Endothelial cell of umbilical vein (primary cell): ENCODE results near the gene SH3RF3. TPM values are rescaled to one million over a fixed set of nuclear protein-coding genes. Genes with fewer than 3 reads are reported as not detected.

ENCODE experiments used
- BruUV-seq: library from RNA; stranded (reverse); fragments of 400-500 nt; replicated peaks from 2 replicates; lab custom pipeline; 2021; lab: Mats Ljungman, UMichigan
- CTCF ChIA-PET: fragments of 300-600, 350-600 bp; sonication (Branson Sonifier 250); formaldehyde crosslinking; loops from one replicate; lab custom pipeline; 2021; ENCODE audit warnings: antibody characterized with exemption, inconsistent platforms; lab: Charles Lee
- POLR2A ChIA-PET: fragments of 300-600, 350-600 bp; sonication (Branson Sonifier 250); formaldehyde crosslinking; loops from one replicate; lab custom pipeline; 2021; ENCODE audit warnings: antibody characterized with exemption, inconsistent platforms; lab: Charles Lee
- DNase-seq: peaks from one replicate; pipeline ENCODE4 v3.0.0-alpha.2; 2011; ENCODE audit warnings: low read depth, low spot score
- FAIRE-seq: peaks from 2 replicates; lab custom pipeline; 2011; peaks lifted over from hg19 to GRCh38; lab: Jason Lieb, UNC
- H2AFZ ChIP-seq: 2 replicates; pipeline ENCODE4 v1.6.0; 2012; ENCODE audit warnings: low read depth, low read length, control low read depth, inconsistent platforms
- H3K27ac ChIP-seq: 2 replicates; pipeline ENCODE4 v1.5.1; 2011; ENCODE audit warnings: low read depth, mild to moderate bottlenecking, control low read depth, low read length, moderate library complexity; ENCODE audit not compliant: insufficient read depth
- H3K27me3 ChIP-seq, 2 experiments: 2 replicates each; pipeline versions ENCODE4 v1.6.0 to v1.6.1; 2011; ENCODE audit warnings: low read length in 2 of 2, mixed read lengths in 1 of 2; ENCODE audit not compliant: control insufficient read depth in 2 of 2, insufficient read depth in 2 of 2
- H3K36me3 ChIP-seq, 2 experiments: 2 replicates in 1 of 2; 3 replicates in 1 of 2; pipeline ENCODE4 v1.5.1; 2011; ENCODE audit warnings: low read length in 2 of 2, mild to moderate bottlenecking in 1 of 2, moderate library complexity in 1 of 2; ENCODE audit not compliant: control insufficient read depth in 2 of 2, insufficient read depth in 2 of 2; ENCODE audit errors: extremely low read depth in 1 of 2
- H3K4me1 ChIP-seq: 3 replicates; pipeline ENCODE4 v1.5.1; 2011; ENCODE audit warnings: mild to moderate bottlenecking, low read length; ENCODE audit not compliant: control insufficient read depth, insufficient read depth; ENCODE audit errors: extremely low read depth
- H3K4me2 ChIP-seq: 2 replicates; pipeline ENCODE4 v1.6.1; 2011; ENCODE audit warnings: low read length, control low read depth, mixed read lengths; ENCODE audit not compliant: insufficient read depth
- H3K4me3 ChIP-seq, 3 experiments: fragments of 200-600 bp in 1 of 3; sonication (generic), shearing (Covaris generic) in 1 of 3; replicated peaks in 1 of 3; 2 replicates each; pipeline ENCODE4 v1.5.1; 2011 to 2016; ENCODE audit warnings: control low read depth in 3 of 3, low read length in 3 of 3, mild to moderate bottlenecking in 2 of 3, inconsistent platforms in 1 of 3, low read depth in 1 of 3, moderate library complexity in 1 of 3; ENCODE audit not compliant: insufficient read depth in 1 of 3
- H3K79me2 ChIP-seq: 2 replicates; pipeline ENCODE4 v1.6.0; 2012; ENCODE audit warnings: low read length, inconsistent platforms; ENCODE audit not compliant: control insufficient read depth, insufficient read depth
- H3K9ac ChIP-seq: replicated peaks from 2 replicates; pipeline ENCODE3; 2011; ENCODE audit warnings: low read length, control low read depth; ENCODE audit not compliant: insufficient read depth; ENCODE audit errors: extremely low read depth
- H3K9me1 ChIP-seq: replicated peaks from 3 replicates; pipeline ENCODE4 v1.6.0; 2011; ENCODE audit warnings: mild to moderate bottlenecking, low read length; ENCODE audit not compliant: control insufficient read depth, insufficient read depth; ENCODE audit errors: extremely low read depth
- H3K9me3 ChIP-seq: replicated peaks from 2 replicates; pipeline ENCODE4 v1.5.1; 2012; ENCODE audit warnings: low read length, inconsistent platforms; ENCODE audit not compliant: control insufficient read depth, insufficient read depth
- H4K20me1 ChIP-seq: replicated peaks from 2 replicates; pipeline ENCODE3; 2011; ENCODE audit warnings: mild to moderate bottlenecking, low read length; ENCODE audit not compliant: control insufficient read depth, insufficient read depth; ENCODE audit errors: extremely low read depth
- EZH2 ChIP-seq: IDR thresholded peaks from 2 replicates; pipeline ENCODE4 v1.6.1; 2012; ENCODE audit warnings: borderline replicate concordance, low read depth, mild to moderate bottlenecking, moderate library complexity, low read length, inconsistent platforms; ENCODE audit not compliant: severe bottlenecking
- FOS ChIP-seq: IDR thresholded peaks from 2 replicates; pipeline ENCODE4 v1.6.1; 2011; ENCODE audit warnings: mild to moderate bottlenecking, low read length, moderate library complexity, borderline replicate concordance; ENCODE audit not compliant: insufficient read depth
- GATA2 ChIP-seq: IDR thresholded peaks from 2 replicates; pipeline ENCODE4 v1.7.0; 2011; ENCODE audit warnings: low read depth, mild to moderate bottlenecking, moderate library complexity, mixed read lengths, low read length; ENCODE audit not compliant: insufficient read length, insufficient read depth
- JUN ChIP-seq: IDR thresholded peaks from 2 replicates; pipeline ENCODE4 v1.6.1; 2011; ENCODE audit warnings: borderline replicate concordance, low read depth; ENCODE audit not compliant: insufficient read length, insufficient read depth
- MYC ChIP-seq: IDR thresholded peaks from one replicate; pipeline ENCODE4 v1.6.1; 2011; ENCODE audit warnings: mild to moderate bottlenecking, low read depth, low read length
- POLR2A ChIP-seq: IDR thresholded peaks from 2 replicates; pipeline ENCODE4 v1.6.1; 2012; ENCODE audit warnings: low read depth, mild to moderate bottlenecking, control low read depth, low read length
- POLR2AphosphoS5 ChIP-seq: IDR thresholded peaks from 2 replicates; pipeline ENCODE4 v1.6.1; 2012; ENCODE audit warnings: low read depth, mild to moderate bottlenecking, control low read depth, low read length, moderate library complexity; ENCODE audit not compliant: insufficient read depth
- dilution Hi-C: fragments of 300-500 bp; cut with MboI; formaldehyde crosslinking; loops from one replicate; pipeline ENCODE4 v1.15.0; 2019; ENCODE audit warnings: low sequenced_read_pairs; ENCODE audit not compliant: extremely low pct_ligation_motif_present
- intact Hi-C: fragments of 100-400 bp; cut with micrococcal nuclease; formaldehyde crosslinking; loops from one replicate; pipeline ENCODE4 v1.10.0; 2022
- polyA plus RNA-seq, 4 experiments: library from polyadenylated mRNA; depleted of rRNA in 3 of 4; stranded (reverse) in 3 of 4; unstranded in 1 of 4; fragments of >200 nt; gene quantifications; 2 replicates each; pipeline versions ENCODE4 v1.2.1 to v1.2.3, GENCODE V29; 2011 to 2012; ENCODE audit warnings: missing spikeins in 1 of 4
- total RNA-seq: library from RNA; stranded (reverse); gene quantifications from 2 replicates; pipeline ENCODE4 v1.2.3, GENCODE V29; 2021
- TF ChIP-seq, protein P1 (sequence below): IDR thresholded peaks from 2 replicates; pipeline ENCODE4 v1.6.1; 2011; ENCODE audit not compliant: insufficient read depth, insufficient read length
- TF ChIP-seq, protein P2 (sequence below), 2 donors: IDR thresholded peaks; 1 replicate in 1 of 2; 2 replicates in 1 of 2; pipeline ENCODE4 v1.5.1; 2011; ENCODE audit warnings: low read length in 2 of 2, mild to moderate bottlenecking in 2 of 2, moderate library complexity in 2 of 2, control low read depth in 1 of 2, inconsistent platforms in 1 of 2, low read depth in 1 of 2; ENCODE audit not compliant: insufficient read depth in 1 of 2; ENCODE audit errors: extremely low read depth in 1 of 2

SH3RF3 gene
- total and polyA plus RNA-seq, 2 donors (not counting 3 experiments of a cell fraction or from before 2014, with no cell fraction given): 3.8 to 14.7 TPM

DNA sequence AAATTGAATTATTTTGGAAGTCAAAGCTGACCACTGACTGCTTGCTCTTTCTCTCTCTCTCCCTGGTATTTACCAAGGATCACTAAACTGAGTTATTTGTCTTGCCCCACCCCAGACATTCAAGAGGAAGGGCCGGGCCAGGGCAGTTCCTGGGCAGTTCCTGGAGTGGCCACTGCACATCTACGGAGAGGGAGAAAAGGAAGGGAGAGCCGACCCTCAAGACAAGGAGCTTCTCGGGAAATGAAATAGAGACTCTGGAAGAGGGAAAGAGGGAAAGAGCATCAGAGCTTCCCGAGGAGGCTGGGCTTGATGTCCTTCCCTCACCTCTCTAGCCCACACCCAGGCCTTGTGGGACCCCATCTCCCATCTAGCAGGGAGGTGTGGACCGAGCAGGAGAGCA is 401.7 kb downstream of the SH3RF3 start:
- TF ChIP-seq, protein P1, sequence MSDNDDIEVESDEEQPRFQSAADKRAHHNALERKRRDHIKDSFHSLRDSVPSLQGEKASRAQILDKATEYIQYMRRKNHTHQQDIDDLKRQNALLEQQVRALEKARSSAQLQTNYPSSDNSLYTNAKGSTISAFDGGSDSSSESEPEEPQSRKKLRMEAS: no peak
- TF ChIP-seq EZH2 (no peak), POLR2A (no peak), JUN (no peak), POLR2AphosphoS5 (no peak), GATA2 (no peak), FOS (no peak), MYC (no peak)
- TF ChIP-seq, protein P2, sequence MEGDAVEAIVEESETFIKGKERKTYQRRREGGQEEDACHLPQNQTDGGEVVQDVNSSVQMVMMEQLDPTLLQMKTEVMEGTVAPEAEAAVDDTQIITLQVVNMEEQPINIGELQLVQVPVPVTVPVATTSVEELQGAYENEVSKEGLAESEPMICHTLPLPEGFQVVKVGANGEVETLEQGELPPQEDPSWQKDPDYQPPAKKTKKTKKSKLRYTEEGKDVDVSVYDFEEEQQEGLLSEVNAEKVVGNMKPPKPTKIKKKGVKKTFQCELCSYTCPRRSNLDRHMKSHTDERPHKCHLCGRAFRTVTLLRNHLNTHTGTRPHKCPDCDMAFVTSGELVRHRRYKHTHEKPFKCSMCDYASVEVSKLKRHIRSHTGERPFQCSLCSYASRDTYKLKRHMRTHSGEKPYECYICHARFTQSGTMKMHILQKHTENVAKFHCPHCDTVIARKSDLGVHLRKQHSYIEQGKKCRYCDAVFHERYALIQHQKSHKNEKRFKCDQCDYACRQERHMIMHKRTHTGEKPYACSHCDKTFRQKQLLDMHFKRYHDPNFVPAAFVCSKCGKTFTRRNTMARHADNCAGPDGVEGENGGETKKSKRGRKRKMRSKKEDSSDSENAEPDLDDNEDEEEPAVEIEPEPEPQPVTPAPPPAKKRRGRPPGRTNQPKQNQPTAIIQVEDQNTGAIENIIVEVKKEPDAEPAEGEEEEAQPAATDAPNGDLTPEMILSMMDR (IDR thresholded peaks at IDR 0.05; ENCODE audit: extremely low read depth in 1 of 2, insufficient read depth in 1 of 2, low read depth in 1 of 2, low read length in 2 of 2): no peak
- BruUV-seq: no TSS peak
- dilution Hi-C loops: no loop called here
- ChIA-PET POLR2A (no interaction called here), CTCF (interaction anchor here (1.2 to 2.6 kb wide), 4 partner anchors 10 to 164 kb away, joined by 3 to 10 read pairs (median 4); no protein-coding TSS in a partner anchor)
- DNase-seq: no peak
- no peak overlapping the region for H2AFZ ChIP-seq
- H3K4me2 ChIP-seq: no peak overlapping the region
- H3K9ac ChIP-seq: no peak overlapping the region
- intact Hi-C loops: no loop called here
- H4K20me1 ChIP-seq: no peaks in the 10 kb centered on the region
- no peaks in the 10 kb centered on the region for H3K36me3 ChIP-seq
- no peak overlapping the region for H3K4me3 ChIP-seq
- no peak overlapping the region for H3K27ac ChIP-seq
- peaks cover 10% of the 10 kb centered on the region in 2 experiments for H3K27me3 ChIP-seq
- H3K79me2 ChIP-seq: no peaks in the 10 kb centered on the region
- no peaks in the 10 kb centered on the region for H3K9me1 ChIP-seq
- H3K4me1 ChIP-seq: no peaks in the 10 kb centered on the region
- no peak for FAIRE-seq
- H3K9me3 ChIP-seq: no peaks in the 10 kb centered on the region
